ENCODE measurements around the gene MEG3.

MEG3 gene

DNA sequence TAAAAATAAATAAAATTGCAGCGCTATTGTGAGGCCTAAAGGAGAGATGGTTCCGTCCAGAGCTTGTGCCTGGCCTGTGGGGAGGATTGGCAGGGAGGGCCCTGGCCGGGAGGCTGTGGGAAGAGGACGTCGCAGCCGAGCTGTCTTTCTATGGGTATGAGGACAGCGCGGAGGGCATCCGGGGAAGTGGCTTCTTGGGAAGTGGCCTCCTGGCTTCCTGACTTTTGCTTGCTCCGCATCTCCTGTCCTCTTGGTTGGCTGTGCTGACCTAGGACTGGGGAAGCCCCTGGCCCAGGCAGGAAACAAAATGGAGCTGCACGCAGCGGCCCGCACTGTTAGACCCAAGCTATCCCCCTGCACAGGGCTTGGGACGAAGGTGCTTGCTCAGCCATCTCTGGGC is 22.2 kb upstream of the MEG3 start:
- peaks cover 3 to 10% of the 10 kb centered on the region in 2 donors for H3K9me3 ChIP-seq (ENCODE audit: control insufficient read depth in 2 of 2, low read length in 2 of 2)
- no peaks in the 10 kb centered on the region for H3K36me3 ChIP-seq (ENCODE audit: control insufficient read depth in 2 of 2, insufficient read depth in 2 of 2, low read length in 2 of 2)
- no peak overlapping the region for H3K4me3 ChIP-seq (ENCODE audit: low read length in 2 of 2)
- H3K27ac ChIP-seq (ENCODE audit: low read length): no peak overlapping the region
- peaks cover 0 to 3% of the 10 kb centered on the region in 2 donors for H3K27me3 ChIP-seq (ENCODE audit: control insufficient read depth in 1 of 2, insufficient read depth in 2 of 2, low read length in 2 of 2)
- no peak overlapping the region for H3K9ac ChIP-seq (ENCODE audit: low read length in 2 of 2)
- H3K4me1 ChIP-seq (ENCODE audit: control insufficient read depth, insufficient read depth, low read length): no peaks in the 10 kb centered on the region

DNA sequence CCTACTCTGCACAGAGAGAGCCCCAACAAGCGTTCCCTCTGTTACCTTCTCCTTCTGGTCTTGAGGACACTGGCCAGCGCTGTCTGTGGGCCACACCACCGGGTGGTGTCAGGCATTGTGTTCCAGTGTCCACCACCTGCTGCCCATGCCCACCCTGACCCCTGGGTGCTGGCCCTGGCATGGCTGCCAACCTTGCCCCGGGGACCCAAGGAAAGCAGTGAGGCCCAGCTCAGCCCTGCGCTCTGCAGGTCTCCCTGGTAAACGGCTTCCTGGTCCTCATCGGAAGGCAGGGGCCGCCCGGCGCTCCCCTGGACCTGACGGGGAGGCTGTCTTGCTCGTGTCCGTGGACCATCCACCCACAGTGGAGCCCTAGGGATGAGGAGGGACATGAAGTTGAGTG is 21.8 kb upstream of the MEG3 start:
- Histone ChIP-seq H3K36me3 (ENCODE audit: control insufficient read depth in 2 of 2, insufficient read depth in 2 of 2, low read length in 2 of 2) (no peaks in the 10 kb centered on the region), H3K4me3 (ENCODE audit: low read length in 2 of 2) (no peak overlapping the region), H3K27me3 (ENCODE audit: control insufficient read depth in 1 of 2, insufficient read depth in 2 of 2, low read length in 2 of 2) (peaks cover 0 to 3% of the 10 kb centered on the region in 2 donors), H3K4me1 (ENCODE audit: control insufficient read depth, insufficient read depth, low read length) (no peaks in the 10 kb centered on the region), H3K27ac (ENCODE audit: low read length) (no peak overlapping the region), H3K9ac (ENCODE audit: low read length in 2 of 2) (no peak overlapping the region), H3K9me3 (ENCODE audit: control insufficient read depth in 2 of 2, low read length in 2 of 2) (peaks cover 3 to 14% of the 10 kb centered on the region in 2 donors)

GRCh38 chr14:100804558-100805309 is 21.2 kb upstream of the MEG3 start:
- Histone ChIP-seq H3K9ac (ENCODE audit: low read length in 2 of 2) (no peak overlapping the region), H3K4me3 (ENCODE audit: low read length in 2 of 2) (no peak overlapping the region), H3K27me3 (ENCODE audit: control insufficient read depth in 1 of 2, insufficient read depth in 2 of 2, low read length in 2 of 2) (peaks cover 0 to 9% of the 10 kb centered on the region in 2 donors), H3K36me3 (ENCODE audit: control insufficient read depth in 2 of 2, insufficient read depth in 2 of 2, low read length in 2 of 2) (no peaks in the 10 kb centered on the region), H3K4me1 (ENCODE audit: control insufficient read depth, insufficient read depth, low read length) (no peaks in the 10 kb centered on the region), H3K9me3 (ENCODE audit: control insufficient read depth in 2 of 2, low read length in 2 of 2) (peaks cover 3 to 19% of the 10 kb centered on the region in 2 donors), H3K27ac (ENCODE audit: low read length) (no peak overlapping the region)

GRCh38 chr14:100806386-100806785 is 19.5 kb upstream of the MEG3 start:
- peaks cover 3 to 31% of the 10 kb centered on the region in 2 donors for H3K9me3 ChIP-seq (ENCODE audit: control insufficient read depth in 2 of 2, low read length in 2 of 2)
- H3K27me3 ChIP-seq (ENCODE audit: control insufficient read depth in 1 of 2, insufficient read depth in 2 of 2, low read length in 2 of 2): peaks cover 0 to 12% of the 10 kb centered on the region in 2 donors
- no peaks in the 10 kb centered on the region for H3K4me1 ChIP-seq (ENCODE audit: control insufficient read depth, insufficient read depth, low read length)
- H3K36me3 ChIP-seq (ENCODE audit: control insufficient read depth in 2 of 2, insufficient read depth in 2 of 2, low read length in 2 of 2): no peaks in the 10 kb centered on the region
- H3K9ac ChIP-seq (ENCODE audit: low read length in 2 of 2): no peak overlapping the region
- no peak overlapping the region for H3K4me3 ChIP-seq (ENCODE audit: low read length in 2 of 2)
- no peak overlapping the region for H3K27ac ChIP-seq (ENCODE audit: low read length)

DNA sequence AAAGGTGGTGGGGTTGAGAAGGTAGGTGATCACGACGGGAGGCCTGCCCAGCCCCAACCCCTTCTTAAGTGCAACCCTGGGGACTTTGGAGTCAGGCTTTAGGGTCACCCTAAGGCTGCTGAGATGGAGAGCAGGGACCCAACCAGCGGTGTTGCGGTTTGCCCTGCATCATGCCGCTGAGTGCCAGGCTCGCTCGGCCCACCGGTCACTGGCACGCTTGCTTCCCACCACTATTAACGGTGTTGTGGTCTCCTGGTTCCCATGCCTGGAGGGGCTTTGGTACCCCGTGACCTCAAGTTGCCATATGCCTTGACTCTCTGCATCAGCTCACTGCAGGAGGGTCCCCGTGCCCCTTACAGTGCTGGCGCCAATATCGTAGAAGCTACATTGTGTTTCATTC is 18.4 kb upstream of the MEG3 start:
- peaks cover 0 to 12% of the 10 kb centered on the region in 2 donors for H3K27me3 ChIP-seq (ENCODE audit: control insufficient read depth in 1 of 2, insufficient read depth in 2 of 2, low read length in 2 of 2)
- H3K4me1 ChIP-seq (ENCODE audit: control insufficient read depth, insufficient read depth, low read length): no peaks in the 10 kb centered on the region
- peaks cover 3 to 39% of the 10 kb centered on the region in 2 donors for H3K9me3 ChIP-seq (ENCODE audit: control insufficient read depth in 2 of 2, low read length in 2 of 2)

DNA sequence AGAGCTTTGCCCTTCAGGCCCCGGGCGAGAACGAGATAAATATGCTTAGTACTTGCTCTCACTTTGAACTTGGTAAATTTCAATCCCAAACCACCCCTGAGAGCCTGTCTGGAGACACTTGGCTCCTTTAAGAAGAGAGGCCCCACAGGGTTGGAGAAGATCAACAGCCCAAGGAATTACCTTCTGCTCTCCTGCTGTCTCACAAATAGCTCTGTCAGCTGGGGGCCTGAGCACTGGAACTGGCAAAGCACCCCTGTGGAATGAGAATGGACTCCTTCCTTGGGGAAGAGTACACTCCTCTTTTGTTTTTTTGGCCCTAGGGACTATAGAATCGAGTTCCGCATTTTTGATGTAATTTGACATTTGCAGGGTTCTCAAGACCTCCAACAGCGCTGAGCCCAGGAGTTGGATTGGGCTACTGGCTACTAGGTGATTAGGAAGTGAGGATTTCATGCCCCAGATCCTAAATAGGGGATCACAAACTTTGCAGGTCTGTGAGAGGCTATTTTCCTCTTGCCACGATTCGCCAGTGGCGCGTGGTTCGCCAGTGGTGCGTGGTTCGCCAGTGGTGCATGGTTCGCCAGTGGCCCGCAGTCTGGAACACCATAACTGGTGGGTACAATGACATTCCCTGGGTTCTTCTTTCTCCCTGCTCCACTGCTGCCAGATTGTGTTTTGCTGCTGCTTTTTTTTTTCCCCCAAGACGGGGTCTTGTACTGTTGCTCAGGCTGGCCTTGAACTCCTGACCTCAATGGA is 17.8 kb upstream of the MEG3 start:
- peaks cover 0 to 12% of the 10 kb centered on the region in 2 donors for H3K27me3 ChIP-seq (ENCODE audit: control insufficient read depth in 1 of 2, insufficient read depth in 2 of 2, low read length in 2 of 2)
- H3K9ac ChIP-seq (ENCODE audit: low read length in 2 of 2): no peak overlapping the region
- H3K4me3 ChIP-seq (ENCODE audit: low read length in 2 of 2): no peak overlapping the region
- H3K27ac ChIP-seq (ENCODE audit: low read length): no peak overlapping the region
- no peaks in the 10 kb centered on the region for H3K36me3 ChIP-seq (ENCODE audit: control insufficient read depth in 2 of 2, insufficient read depth in 2 of 2, low read length in 2 of 2)
- H3K4me1 ChIP-seq (ENCODE audit: control insufficient read depth, insufficient read depth, low read length): no peaks in the 10 kb centered on the region
- H3K9me3 ChIP-seq (ENCODE audit: control insufficient read depth in 2 of 2, low read length in 2 of 2): peaks cover 3 to 39% of the 10 kb centered on the region in 2 donors

More for the DNA sequence above, 18.4 kb upstream of the MEG3 start:
- Histone ChIP-seq H3K36me3 (ENCODE audit: control insufficient read depth in 2 of 2, insufficient read depth in 2 of 2, low read length in 2 of 2) (no peaks in the 10 kb centered on the region), H3K27ac (ENCODE audit: low read length) (no peak overlapping the region), H3K9ac (ENCODE audit: low read length in 2 of 2) (no peak overlapping the region), H3K4me3 (ENCODE audit: low read length in 2 of 2) (no peak overlapping the region)

- Histone ChIP-seq H3K4me3 (ENCODE audit: low read length in 2 of 2) (no peak overlapping the region), H3K27me3 (ENCODE audit: control insufficient read depth in 1 of 2, insufficient read depth in 2 of 2, low read length in 2 of 2) (peaks cover 3 to 12% of the 10 kb centered on the region in 2 donors), H3K9ac (ENCODE audit: low read length in 2 of 2) (no peak overlapping the region), H3K4me1 (ENCODE audit: control insufficient read depth, insufficient read depth, low read length) (no peaks in the 10 kb centered on the region), H3K9me3 (ENCODE audit: control insufficient read depth in 2 of 2, low read length in 2 of 2) (peaks cover 3 to 39% of the 10 kb centered on the region in 2 donors), H3K36me3 (ENCODE audit: control insufficient read depth in 2 of 2, insufficient read depth in 2 of 2, low read length in 2 of 2) (no peaks in the 10 kb centered on the region), H3K27ac (ENCODE audit: low read length) (no peak overlapping the region)
Measured at GRCh38 chr14:100810435-100810834, 15.5 kb upstream of the MEG3 start.

DNA sequence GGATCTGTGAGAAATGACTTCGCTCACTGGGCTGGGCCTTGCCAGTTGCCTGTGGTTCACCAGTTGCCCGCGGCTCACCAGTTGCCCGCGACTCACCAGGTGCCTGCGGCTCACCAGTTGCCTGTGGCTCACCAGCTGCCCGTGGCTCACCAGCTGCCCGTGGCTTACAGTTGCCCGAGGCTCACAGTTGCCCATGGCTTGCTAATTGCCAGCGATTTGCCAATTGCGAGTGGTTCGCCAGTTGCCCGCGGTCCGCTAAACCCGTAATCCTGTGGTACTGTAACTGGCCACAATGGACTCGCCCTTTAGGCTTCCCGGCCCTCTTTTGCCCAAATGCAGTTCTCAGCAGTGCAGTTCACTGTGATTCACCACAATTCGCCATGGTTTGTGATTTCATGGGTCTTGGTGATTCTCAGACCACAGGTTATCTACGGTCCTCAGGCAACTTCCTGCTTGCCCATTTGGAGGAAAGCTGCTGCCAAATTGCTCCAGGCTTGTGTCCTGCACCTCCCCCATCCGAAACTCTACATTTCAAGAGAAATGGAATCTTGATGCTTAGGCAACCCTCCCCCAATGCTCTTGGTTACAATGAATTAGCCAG is 15.0 kb upstream of the MEG3 start:
- H3K9me3 ChIP-seq (ENCODE audit: control insufficient read depth in 2 of 2, low read length in 2 of 2): peaks cover 3 to 39% of the 10 kb centered on the region in 2 donors
- no peak overlapping the region for H3K27ac ChIP-seq (ENCODE audit: low read length)
- no peak overlapping the region for H3K9ac ChIP-seq (ENCODE audit: low read length in 2 of 2)
- no peaks in the 10 kb centered on the region for H3K4me1 ChIP-seq (ENCODE audit: control insufficient read depth, insufficient read depth, low read length)
- no peak overlapping the region for H3K4me3 ChIP-seq (ENCODE audit: low read length in 2 of 2)
- peaks cover 3 to 12% of the 10 kb centered on the region in 2 donors for H3K27me3 ChIP-seq (ENCODE audit: control insufficient read depth in 1 of 2, insufficient read depth in 2 of 2, low read length in 2 of 2)
- no peaks in the 10 kb centered on the region for H3K36me3 ChIP-seq (ENCODE audit: control insufficient read depth in 2 of 2, insufficient read depth in 2 of 2, low read length in 2 of 2)

GRCh38 chr14:100813291-100813690 is 12.6 kb upstream of the MEG3 start:
- Histone ChIP-seq H3K27me3 (ENCODE audit: control insufficient read depth in 1 of 2, insufficient read depth in 2 of 2, low read length in 2 of 2) (peaks cover 3 to 9% of the 10 kb centered on the region in 2 donors), H3K27ac (ENCODE audit: low read length) (no peak overlapping the region), H3K36me3 (ENCODE audit: control insufficient read depth in 2 of 2, insufficient read depth in 2 of 2, low read length in 2 of 2) (no peaks in the 10 kb centered on the region), H3K9ac (ENCODE audit: low read length in 2 of 2) (no peak overlapping the region), H3K4me3 (ENCODE audit: low read length in 2 of 2) (no peak overlapping the region), H3K4me1 (ENCODE audit: control insufficient read depth, insufficient read depth, low read length) (no peaks in the 10 kb centered on the region), H3K9me3 (ENCODE audit: control insufficient read depth in 2 of 2, low read length in 2 of 2) (peaks cover under 1 to 33% of the 10 kb centered on the region in 2 donors)

DNA sequence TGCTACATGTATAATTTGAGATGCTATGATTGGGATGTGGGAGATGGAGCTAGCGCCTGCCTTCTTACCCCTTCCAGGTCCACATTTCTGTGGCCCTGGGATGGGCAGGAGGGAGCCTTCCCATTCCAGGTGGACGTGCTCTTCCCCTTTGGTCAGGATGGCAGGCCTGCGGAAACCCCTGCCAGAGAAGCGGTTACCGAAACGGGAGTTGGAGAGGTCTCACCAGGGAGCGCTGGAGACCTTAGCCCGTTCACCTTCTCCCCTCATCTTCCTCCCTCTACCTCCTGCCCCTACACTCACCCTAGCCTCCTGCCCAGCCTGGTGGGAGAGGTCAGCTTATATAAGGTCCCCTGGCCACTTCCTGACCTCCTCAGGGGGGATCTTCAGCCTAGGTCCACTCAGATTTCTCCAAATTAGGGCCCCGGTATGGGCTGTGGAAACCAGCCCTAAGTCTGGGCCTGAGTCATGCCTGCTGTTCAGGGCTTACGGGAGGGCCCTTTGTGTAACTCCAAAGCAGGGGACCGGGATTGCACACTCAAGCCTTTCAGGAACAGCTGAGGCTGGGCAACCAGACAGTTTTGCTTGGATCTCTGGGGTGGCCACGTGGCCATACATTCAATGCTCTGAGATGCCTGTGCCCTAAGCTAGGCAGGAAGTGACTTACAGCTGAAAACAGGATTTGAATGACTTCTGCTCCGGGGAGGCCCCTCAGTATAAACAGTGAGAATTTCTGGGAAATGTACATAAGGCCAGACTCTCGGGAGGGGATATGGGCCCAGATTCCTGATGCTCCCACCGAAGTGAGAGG is 10.2 kb upstream of the MEG3 start:
- Histone ChIP-seq H3K9ac (ENCODE audit: low read length in 2 of 2) (no peak overlapping the region), H3K9me3 (ENCODE audit: control insufficient read depth in 2 of 2, low read length in 2 of 2) (peaks cover 0 to 15% of the 10 kb centered on the region in 2 donors), H3K36me3 (ENCODE audit: control insufficient read depth in 2 of 2, insufficient read depth in 2 of 2, low read length in 2 of 2) (no peaks in the 10 kb centered on the region), H3K27ac (ENCODE audit: low read length) (no peak overlapping the region), H3K4me1 (ENCODE audit: control insufficient read depth, insufficient read depth, low read length) (no peaks in the 10 kb centered on the region), H3K27me3 (ENCODE audit: control insufficient read depth in 1 of 2, insufficient read depth in 2 of 2, low read length in 2 of 2) (peaks cover 2 to 5% of the 10 kb centered on the region in 2 donors), H3K4me3 (ENCODE audit: low read length in 2 of 2) (no peak overlapping the region)
